ENCODE data around the gene AHDC1. TPM values are rescaled to one million over a fixed set of nuclear protein-coding genes. Genes with fewer than 3 reads are reported as not detected.

Gene AHDC1
- total RNA-seq, result 23.7 TPM
- long read RNA-seq, partial matches to known transcripts, result 12 of 22 reads
- long read RNA-seq, other reads (novel, unspliced or antisense), result 10 of 22 reads

GRCh38 chr1:27603681-27604578 lies at the start of gene AHDC1:
Gene AHDC1 (minus strand): TSS chr1:27604144. CDS start chr1:27552115, 52,029 bp downstream.
- H3K4me3 ChIP-seq, result peak within 1 kb of the TSS; percentile 89
- no peaks in the 10 kb centered on the region for H3K36me3 ChIP-seq
- TF ChIP-seq CTCF (IDR thresholded peaks at IDR 0.05), result no peak
- H3K9me3 ChIP-seq, result no peaks in the 10 kb centered on the region
- peaks cover 52% of the 10 kb centered on the region for H3K4me1 ChIP-seq
- peak within 1 kb of the TSS; percentile 81 for H3K27ac ChIP-seq
- ATAC-seq, result peak; percentile 85 to 90
- peak; percentile 95 for DNase-seq
- intact Hi-C loops (cut with DNase I), result no loop called here
- no peaks in the 10 kb centered on the region for H3K27me3 ChIP-seq (ENCODE audit: low read depth)

GRCh38 chr1:27652111-27652864 lies 48.3 kb upstream of the AHDC1 start:
- Histone ChIP-seq H3K27me3 (ENCODE audit: low read depth) (no peaks in the 10 kb centered on the region), H3K4me3 (no peak overlapping the region), H3K9me3 (no peaks in the 10 kb centered on the region), H3K27ac (no peak overlapping the region), H3K36me3 (no peaks in the 10 kb centered on the region), H3K4me1 (peaks cover 32% of the 10 kb centered on the region)
- intact Hi-C loops (cut with DNase I), result no loop called here
- TF ChIP-seq CTCF (IDR thresholded peaks at IDR 0.05), result no peak
- ATAC-seq (no peak), DNase-seq (no peak)

- H3K27me3 ChIP-seq (ENCODE audit: low read depth), result no peaks in the 10 kb centered on the region
- H3K4me1 ChIP-seq, result peaks cover 22% of the 10 kb centered on the region
- ATAC-seq (peak; percentile 52 to 59), DNase-seq (no peak)
- H3K36me3 ChIP-seq, result no peaks in the 10 kb centered on the region
- no peaks in the 10 kb centered on the region for H3K9me3 ChIP-seq
- no peak for TF ChIP-seq CTCF (IDR thresholded peaks at IDR 0.05)
- intact Hi-C loops (cut with DNase I), result no loop called here
- no peak overlapping the region for H3K27ac ChIP-seq
- H3K4me3 ChIP-seq, result no peak overlapping the region
Measured at GRCh38 chr1:27650539-27651175, 46.7 kb upstream of the AHDC1 start.

- Histone ChIP-seq H3K4me3 (no peak overlapping the region), H3K4me1 (peaks cover 17% of the 10 kb centered on the region), H3K27ac (no peak overlapping the region), H3K27me3 (ENCODE audit: low read depth) (no peaks in the 10 kb centered on the region), H3K9me3 (no peaks in the 10 kb centered on the region), H3K36me3 (no peaks in the 10 kb centered on the region)
- DNase-seq (no peak), ATAC-seq (no peak)
- intact Hi-C loops (cut with DNase I), result no loop called here
- no peak for TF ChIP-seq CTCF (IDR thresholded peaks at IDR 0.05)
Measured at GRCh38 chr1:27650171-27650538, 46.2 kb upstream of the AHDC1 start.

GRCh38 chr1:27649306-27649635 lies 45.3 kb upstream of the AHDC1 start:
- Histone ChIP-seq H3K36me3 (no peaks in the 10 kb centered on the region), H3K4me3 (no peak overlapping the region), H3K9me3 (no peaks in the 10 kb centered on the region), H3K27ac (no peak overlapping the region), H3K4me1 (peaks cover 16% of the 10 kb centered on the region), H3K27me3 (ENCODE audit: low read depth) (no peaks in the 10 kb centered on the region)
- intact Hi-C loops (cut with DNase I), result no loop called here
- ATAC-seq (no peak), DNase-seq (no peak)
- TF ChIP-seq CTCF (IDR thresholded peaks at IDR 0.05), result no peak
